OCI-LY3 (cell line): ENCODE data around the gene UBE2G2.

Source experiments
- H2AFZ ChIP-seq: fragments of 200-600, 300-600 bp; shearing (Covaris generic); 2 replicates; pipeline ENCODE4 v1.6.0; 2014; ENCODE audit warnings: antibody characterized with exemption, low read depth, low read length
- H3K27ac ChIP-seq: fragments of 200-600, 300-600 bp; sonication (generic); 2 replicates; pipeline ENCODE4 v1.5.1; 2014; ENCODE audit warnings: mild to moderate bottlenecking, low read length, moderate library complexity, mixed read lengths
- H3K27me3 ChIP-seq: fragments of 200-600, 300-600 bp; sonication (generic); 2 replicates; pipeline ENCODE4 v1.6.1; 2014; ENCODE audit warnings: low read depth, low read length, mixed read lengths
- H3K36me3 ChIP-seq: fragments of 200-600, 300-600 bp; sonication (generic); replicated peaks from 2 replicates; pipeline ENCODE3; 2014; ENCODE audit warnings: low read depth, low read length, mixed read lengths
- H3K4me1 ChIP-seq: fragments of 300-600, 200-600 bp; sonication (generic); 2 replicates; pipeline ENCODE4 v1.6.1; 2014; ENCODE audit warnings: low read length, mixed read lengths
- H3K4me2 ChIP-seq: fragments of 200-600, 300-600 bp; sonication (generic); 2 replicates; pipeline ENCODE4 v1.6.1; 2014; ENCODE audit warnings: low read length, mixed read lengths
- H3K4me3 ChIP-seq: fragments of 300-600, 200-600 bp; sonication (generic); 2 replicates; pipeline ENCODE4 v1.5.1; 2014; ENCODE audit warnings: antibody characterized with exemption, mild to moderate bottlenecking, low read length, moderate library complexity
- H3K79me2 ChIP-seq: fragments of 300-600, 200-600 bp; shearing (Covaris generic); 2 replicates; pipeline ENCODE4 v1.6.1; 2014; ENCODE audit warnings: mild to moderate bottlenecking, low read length, mixed read lengths
- H3K9ac ChIP-seq: fragments of 300-600, 200-600 bp; shearing (Covaris generic); 2 replicates; pipeline ENCODE4 v1.6.0; 2014; ENCODE audit warnings: mild to moderate bottlenecking, low read length, moderate library complexity
- H3K9me3 ChIP-seq: fragments of 200-600, 300-600 bp; shearing (Covaris generic); 2 replicates; pipeline ENCODE4 v1.6.1; 2014; ENCODE audit warnings: low read length, mixed read lengths; ENCODE audit not compliant: insufficient read depth
- H4K20me1 ChIP-seq: fragments of 200-600, 300-600 bp; sonication (generic); 2 replicates; pipeline ENCODE4 v1.6.1; 2016; ENCODE audit warnings: low read length, mixed read lengths; ENCODE audit not compliant: insufficient read depth
- EZH2phosphoT487 ChIP-seq: fragments of 200-600 bp; shearing (Covaris generic); IDR thresholded peaks from 2 replicates; pipeline ENCODE4 v1.6.1; 2018; ENCODE audit warnings: antibody characterized with exemption, mixed run types, low read depth
- TF ChIP-seq, protein P1 (sequence below): fragments of 200-600, 300-600 bp; sonication (generic); IDR thresholded peaks from 2 replicates; pipeline ENCODE4 v1.5.1; 2014; ENCODE audit warnings: antibody characterized with exemption, low read length, low read depth

UBE2G2 gene

DNA sequence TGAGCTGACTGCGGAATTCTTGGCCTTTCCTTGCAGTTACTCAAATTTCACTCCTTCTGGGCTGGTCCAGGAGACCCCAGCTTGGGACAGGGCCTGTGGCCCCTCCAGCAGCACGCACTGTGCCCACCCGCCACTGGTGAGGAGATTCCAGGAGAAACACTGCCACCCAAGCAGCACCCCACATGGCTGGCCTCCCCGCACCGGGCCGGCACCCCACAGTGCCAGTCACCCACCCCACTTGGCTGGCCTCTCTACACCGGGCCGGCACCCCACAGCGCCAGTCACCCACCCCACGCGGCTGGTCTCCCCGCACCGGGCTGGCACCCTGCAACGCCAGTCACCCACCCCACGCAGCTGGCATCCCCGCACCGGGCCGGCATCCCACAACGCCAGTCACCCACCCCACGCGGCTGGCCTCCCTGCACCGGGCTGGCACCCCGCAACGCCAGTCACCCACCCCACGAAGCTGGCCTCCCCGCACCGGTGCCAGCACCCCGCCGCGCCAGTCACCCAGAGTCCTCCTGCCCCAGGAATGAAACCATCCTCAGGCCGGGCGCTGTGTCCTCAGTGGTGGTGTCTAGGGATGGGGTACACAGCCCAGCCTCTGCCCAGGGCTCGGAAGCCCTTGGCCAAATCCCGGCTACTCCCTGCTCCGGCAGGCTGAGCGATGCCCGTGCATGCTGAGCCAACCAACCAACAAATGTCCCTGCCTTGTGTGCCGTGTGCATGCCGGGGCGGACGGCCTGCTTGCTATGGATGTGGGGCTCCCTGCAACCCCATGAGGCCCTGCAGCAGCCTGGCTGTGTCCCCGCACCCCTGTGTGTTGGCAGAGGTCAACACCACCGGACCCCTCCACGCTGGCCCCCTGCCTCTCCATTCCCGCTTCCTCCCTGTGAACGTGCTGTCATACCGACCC lies 51.6 kb downstream of the UBE2G2 start:
- H3K4me1 ChIP-seq: no peaks in the 10 kb centered on the region
- no peak overlapping the region for H3K4me3 ChIP-seq
- H3K27me3 ChIP-seq: no peaks in the 10 kb centered on the region
- H4K20me1 ChIP-seq: no peaks in the 10 kb centered on the region
- no peak overlapping the region for H3K27ac ChIP-seq
- no peak overlapping the region for H2AFZ ChIP-seq
- no peaks in the 10 kb centered on the region for H3K9me3 ChIP-seq
- H3K36me3 ChIP-seq: no peaks in the 10 kb centered on the region
- H3K4me2 ChIP-seq: no peak overlapping the region
- TF ChIP-seq, protein P1, sequence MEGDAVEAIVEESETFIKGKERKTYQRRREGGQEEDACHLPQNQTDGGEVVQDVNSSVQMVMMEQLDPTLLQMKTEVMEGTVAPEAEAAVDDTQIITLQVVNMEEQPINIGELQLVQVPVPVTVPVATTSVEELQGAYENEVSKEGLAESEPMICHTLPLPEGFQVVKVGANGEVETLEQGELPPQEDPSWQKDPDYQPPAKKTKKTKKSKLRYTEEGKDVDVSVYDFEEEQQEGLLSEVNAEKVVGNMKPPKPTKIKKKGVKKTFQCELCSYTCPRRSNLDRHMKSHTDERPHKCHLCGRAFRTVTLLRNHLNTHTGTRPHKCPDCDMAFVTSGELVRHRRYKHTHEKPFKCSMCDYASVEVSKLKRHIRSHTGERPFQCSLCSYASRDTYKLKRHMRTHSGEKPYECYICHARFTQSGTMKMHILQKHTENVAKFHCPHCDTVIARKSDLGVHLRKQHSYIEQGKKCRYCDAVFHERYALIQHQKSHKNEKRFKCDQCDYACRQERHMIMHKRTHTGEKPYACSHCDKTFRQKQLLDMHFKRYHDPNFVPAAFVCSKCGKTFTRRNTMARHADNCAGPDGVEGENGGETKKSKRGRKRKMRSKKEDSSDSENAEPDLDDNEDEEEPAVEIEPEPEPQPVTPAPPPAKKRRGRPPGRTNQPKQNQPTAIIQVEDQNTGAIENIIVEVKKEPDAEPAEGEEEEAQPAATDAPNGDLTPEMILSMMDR: no peak
- H3K9ac ChIP-seq: no peak overlapping the region
- H3K79me2 ChIP-seq: no peaks in the 10 kb centered on the region

DNA sequence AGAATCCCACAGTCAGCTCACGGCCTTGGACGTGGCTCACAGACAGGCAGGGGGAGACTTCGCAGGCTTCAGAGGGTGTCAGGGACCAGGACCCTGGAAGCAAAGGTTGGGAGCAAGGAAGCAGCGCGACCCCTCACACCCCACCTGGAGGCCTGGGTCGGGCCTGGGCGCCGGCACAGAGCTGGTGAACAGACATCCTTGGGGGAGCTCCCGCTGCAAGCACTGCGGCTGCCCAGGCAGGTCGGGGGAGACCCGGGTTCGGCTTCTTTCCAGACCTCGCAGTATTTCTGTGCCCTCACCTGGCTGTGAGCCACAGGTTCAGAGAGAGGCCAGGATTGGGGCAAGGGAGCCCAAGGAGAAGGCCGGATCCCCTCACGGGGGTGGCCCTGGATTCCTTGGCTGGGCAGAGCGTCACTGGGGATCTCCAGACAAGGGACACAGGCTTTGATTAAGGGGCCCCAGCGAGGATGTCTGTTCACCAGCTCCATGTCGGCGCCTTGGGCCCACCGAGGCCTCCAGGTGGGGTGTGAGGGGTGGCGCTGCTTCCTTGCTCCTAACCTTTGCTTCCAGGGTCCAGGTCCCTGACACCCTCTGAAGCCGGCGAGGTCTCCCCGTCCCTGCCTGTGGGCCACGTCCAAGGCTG lies 52.4 kb downstream of the UBE2G2 start:
- no peak overlapping the region for H3K4me3 ChIP-seq

DNA sequence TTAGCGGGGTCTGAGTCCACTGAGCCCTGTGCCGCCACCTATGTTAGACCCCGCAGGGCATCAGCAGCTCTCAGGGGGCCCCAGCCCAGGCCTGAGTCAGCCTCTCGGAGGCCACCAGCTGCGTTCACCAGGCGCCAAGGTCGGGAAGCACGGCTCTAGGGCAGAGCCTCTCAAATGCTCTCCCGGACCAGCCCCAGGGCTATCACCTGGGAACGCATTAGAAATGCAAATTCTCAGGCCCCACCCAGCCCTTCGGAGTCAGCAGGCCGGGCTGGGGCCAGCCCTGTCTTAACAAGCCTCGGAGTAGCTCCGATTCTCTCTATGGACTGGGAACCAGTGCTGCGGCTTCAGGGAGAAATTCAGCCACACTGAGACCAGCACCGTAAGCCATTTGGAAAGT lies 53.0 kb downstream of the UBE2G2 start:
- H3K27ac ChIP-seq: no peak overlapping the region
- no peak overlapping the region for H3K9ac ChIP-seq
- H3K27me3 ChIP-seq: no peaks in the 10 kb centered on the region

More for the DNA sequence above, 52.4 kb downstream of the UBE2G2 start:
- Histone ChIP-seq H3K27ac (no peak overlapping the region), H3K4me2 (no peak overlapping the region), H4K20me1 (no peaks in the 10 kb centered on the region), H3K9ac (no peak overlapping the region), H2AFZ (no peak overlapping the region), H3K4me1 (no peaks in the 10 kb centered on the region), H3K9me3 (no peaks in the 10 kb centered on the region), H3K36me3 (no peaks in the 10 kb centered on the region), H3K27me3 (no peaks in the 10 kb centered on the region), H3K79me2 (no peaks in the 10 kb centered on the region)
- TF ChIP-seq, protein P1: no peak
- TF ChIP-seq EZH2phosphoT487: no peak

More for the DNA sequence above, 53.0 kb downstream of the UBE2G2 start:
- Histone ChIP-seq H4K20me1 (no peaks in the 10 kb centered on the region), H3K9me3 (no peaks in the 10 kb centered on the region), H3K4me2 (no peak overlapping the region), H3K4me1 (no peaks in the 10 kb centered on the region), H3K79me2 (no peaks in the 10 kb centered on the region), H3K4me3 (no peak overlapping the region), H2AFZ (no peak overlapping the region), H3K36me3 (no peaks in the 10 kb centered on the region)
- TF ChIP-seq, protein P1: no peak
- TF ChIP-seq EZH2phosphoT487: no peak
